ENCODE results near the gene OLFM4.

Gene OLFM4

GRCh38 chr13:53068585-53069520, 40.2 kb downstream of the OLFM4 start:
- Mint-ChIP-seq H3K27ac (no peak overlapping the region), H3K27me3 (no peaks in the 10 kb centered on the region)

GRCh38 chr13:53069800-53070199, 41.2 kb downstream of the OLFM4 start:
- CTCF ChIA-PET: no interaction called here
- no peaks in the 10 kb centered on the region for H3K9me3 Mint-ChIP-seq
- H3K4me1 Mint-ChIP-seq: no peaks in the 10 kb centered on the region
- no peak overlapping the region for H3K4me3 Mint-ChIP-seq
- no peaks in the 10 kb centered on the region for H3K36me3 Mint-ChIP-seq
- H3K27me3 Mint-ChIP-seq: no peaks in the 10 kb centered on the region
- DNase-seq: no peak
- H3K27ac Mint-ChIP-seq: no peak overlapping the region

More at GRCh38 chr13:53068585-53069520, 40.2 kb downstream of the OLFM4 start:
- no peak for DNase-seq
- no peaks in the 10 kb centered on the region for H3K4me1 Mint-ChIP-seq
- H3K4me3 Mint-ChIP-seq: no peak overlapping the region
- H3K9me3 Mint-ChIP-seq: no peaks in the 10 kb centered on the region
- no peaks in the 10 kb centered on the region for H3K36me3 Mint-ChIP-seq
- CTCF ChIA-PET: no interaction called here

- Mint-ChIP-seq H3K36me3 (no peaks in the 10 kb centered on the region), H3K27ac (no peak overlapping the region), H3K27me3 (no peaks in the 10 kb centered on the region), H3K4me1 (no peaks in the 10 kb centered on the region), H3K9me3 (peaks cover 2% of the 10 kb centered on the region), H3K4me3 (no peak overlapping the region)
- DNase-seq: no peak
- CTCF ChIA-PET: no interaction called here
Observed at GRCh38 chr13:53073711-53074110, 45.1 kb downstream of the OLFM4 start.

GRCh38 chr13:53074114-53074513, 45.5 kb downstream of the OLFM4 start:
- no peaks in the 10 kb centered on the region for H3K27me3 Mint-ChIP-seq
- CTCF ChIA-PET: interaction anchor here (0.7 kb wide), 1 partner anchor 105 kb away, joined by 3 read pairs; no protein-coding TSS in a partner anchor
- H3K4me1 Mint-ChIP-seq: no peaks in the 10 kb centered on the region
- H3K27ac Mint-ChIP-seq: no peak overlapping the region
- H3K4me3 Mint-ChIP-seq: no peak overlapping the region
- peaks cover 2% of the 10 kb centered on the region for H3K9me3 Mint-ChIP-seq
- no peaks in the 10 kb centered on the region for H3K36me3 Mint-ChIP-seq
- DNase-seq: no peak

- CTCF ChIA-PET: interaction anchor here (0.7 kb wide), 1 partner anchor 178 kb away, joined by 3 read pairs; no protein-coding TSS in a partner anchor
Observed at GRCh38 chr13:53075356-53076041, 46.9 kb downstream of the OLFM4 start.

GRCh38 chr13:53079691-53080090, 51.1 kb downstream of the OLFM4 start:
- CTCF ChIA-PET: no interaction called here
- Mint-ChIP-seq H3K27me3 (no peaks in the 10 kb centered on the region), H3K4me1 (no peaks in the 10 kb centered on the region)

More at GRCh38 chr13:53075356-53076041, 46.9 kb downstream of the OLFM4 start:
- Mint-ChIP-seq H3K9me3 (peaks cover 2% of the 10 kb centered on the region), H3K4me3 (no peak overlapping the region), H3K27me3 (no peaks in the 10 kb centered on the region), H3K27ac (no peak overlapping the region), H3K36me3 (no peaks in the 10 kb centered on the region), H3K4me1 (no peaks in the 10 kb centered on the region)
- no peak for DNase-seq

GRCh38 chr13:53088871-53089270, 60.3 kb downstream of the OLFM4 start:
- peaks cover 6% of the 10 kb centered on the region for H3K9me3 Mint-ChIP-seq
- CTCF ChIA-PET: no interaction called here
- H3K4me3 Mint-ChIP-seq: no peak overlapping the region
- H3K27me3 Mint-ChIP-seq: no peaks in the 10 kb centered on the region
- H3K27ac Mint-ChIP-seq: no peak overlapping the region
- H3K4me1 Mint-ChIP-seq: no peaks in the 10 kb centered on the region
- DNase-seq: no peak
- no peaks in the 10 kb centered on the region for H3K36me3 Mint-ChIP-seq

More at GRCh38 chr13:53079691-53080090, 51.1 kb downstream of the OLFM4 start:
- no peak for DNase-seq
- Mint-ChIP-seq H3K36me3 (no peaks in the 10 kb centered on the region), H3K4me3 (no peak overlapping the region), H3K27ac (no peak overlapping the region), H3K9me3 (peaks cover 2% of the 10 kb centered on the region)

GRCh38 chr13:53089951-53090350, 61.3 kb downstream of the OLFM4 start:
- CTCF ChIA-PET: no interaction called here
- no peaks in the 10 kb centered on the region for H3K4me1 Mint-ChIP-seq
- peaks cover 6% of the 10 kb centered on the region for H3K9me3 Mint-ChIP-seq
- no peaks in the 10 kb centered on the region for H3K27me3 Mint-ChIP-seq
- no peak overlapping the region for H3K4me3 Mint-ChIP-seq
- no peak for DNase-seq
- no peak overlapping the region for H3K27ac Mint-ChIP-seq
- H3K36me3 Mint-ChIP-seq: no peaks in the 10 kb centered on the region

- CTCF ChIA-PET: interaction anchor here (1.0 kb wide), 1 partner anchor 29 kb away, joined by 3 read pairs; no protein-coding TSS in a partner anchor
- no peak overlapping the region for H3K27ac Mint-ChIP-seq
- H3K4me3 Mint-ChIP-seq: no peak overlapping the region
- no peaks in the 10 kb centered on the region for H3K27me3 Mint-ChIP-seq
- no peak for DNase-seq
- H3K36me3 Mint-ChIP-seq: no peaks in the 10 kb centered on the region
- H3K4me1 Mint-ChIP-seq: no peaks in the 10 kb centered on the region
- H3K9me3 Mint-ChIP-seq: peaks cover 6% of the 10 kb centered on the region
Observed at GRCh38 chr13:53090461-53090860, 61.8 kb downstream of the OLFM4 start.

GRCh38 chr13:53092931-53093330, 64.3 kb downstream of the OLFM4 start:
- Mint-ChIP-seq H3K27ac (no peak overlapping the region), H3K9me3 (peaks cover 6% of the 10 kb centered on the region), H3K36me3 (no peaks in the 10 kb centered on the region), H3K27me3 (no peaks in the 10 kb centered on the region), H3K4me1 (no peaks in the 10 kb centered on the region), H3K4me3 (no peak overlapping the region)
- CTCF ChIA-PET: no interaction called here
- no peak for DNase-seq

- Mint-ChIP-seq H3K36me3 (no peaks in the 10 kb centered on the region), H3K4me1 (no peaks in the 10 kb centered on the region), H3K9me3 (no peaks in the 10 kb centered on the region), H3K27me3 (no peaks in the 10 kb centered on the region), H3K27ac (no peak overlapping the region), H3K4me3 (no peak overlapping the region)
- DNase-seq: no peak
- CTCF ChIA-PET: no interaction called here
Observed at GRCh38 chr13:53098455-53098854, 69.8 kb downstream of the OLFM4 start.

GRCh38 chr13:53100394-53101063, 71.9 kb downstream of the OLFM4 start:
- Mint-ChIP-seq H3K27me3 (no peaks in the 10 kb centered on the region), H3K4me1 (no peaks in the 10 kb centered on the region), H3K9me3 (no peaks in the 10 kb centered on the region), H3K36me3 (no peaks in the 10 kb centered on the region), H3K4me3 (no peak overlapping the region), H3K27ac (no peak overlapping the region)
- CTCF ChIA-PET: interaction anchor here (1.1 kb wide), 1 partner anchor 9 kb away, joined by 3 read pairs; no protein-coding TSS in a partner anchor
- no peak for DNase-seq
